Measurements from ENCODE around the gene NPM1. TPM values are rescaled to one million over a fixed set of nuclear protein-coding genes. Genes with fewer than 3 reads are reported as not detected.

Gene NPM1
- total and polyA plus RNA-seq, 2 of the 13 experiments (the other 11 are each of a cell fraction or from before 2014, with no cell fraction given) = 2,047 to 3,353 TPM

DNA sequence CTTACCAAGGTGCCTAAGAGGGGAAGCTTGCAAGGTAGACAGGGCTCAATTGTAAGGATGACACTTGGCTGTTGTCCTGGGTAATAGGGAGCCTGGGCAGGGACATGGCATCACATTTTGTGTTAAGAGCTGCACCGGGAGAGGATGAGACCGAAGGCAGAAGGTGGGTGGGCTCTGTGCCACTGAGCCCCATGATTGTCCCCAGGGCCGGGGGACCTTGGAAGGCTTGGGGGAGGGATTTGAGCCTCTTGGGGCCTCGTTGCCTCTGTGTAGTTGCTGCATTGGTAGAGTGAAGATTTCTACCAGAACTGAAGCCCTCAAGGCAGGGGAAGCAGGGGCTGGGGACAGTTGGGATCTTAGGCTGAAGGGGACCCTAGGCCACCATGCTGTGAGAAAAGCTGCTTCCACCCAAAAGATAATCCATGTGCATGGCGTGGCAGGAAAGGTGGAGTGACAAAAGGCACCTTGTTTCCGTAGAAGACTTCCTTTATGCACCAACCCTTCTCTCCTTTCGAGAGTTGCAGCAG is 43.7 kb downstream of the NPM1 start:
- Histone ChIP-seq H3K9me3 (ENCODE audit: low read length) (no peaks in the 10 kb centered on the region), H3K27me3 (ENCODE audit: control insufficient read depth in 1 of 2, insufficient read depth in 2 of 2, low read length in 2 of 2) (peaks cover 0 to 2% of the 10 kb centered on the region in 2 experiments; a peak in 2 of 5 replicates), H3K4me1 (ENCODE audit: insufficient read depth, low read length) (peaks cover 13% of the 10 kb centered on the region), H3K27ac (ENCODE audit: extremely low read length, insufficient read depth, low read length) (no peak overlapping the region), H3K4me3 (replicated peaks in 1 of 3; ENCODE audit: insufficient read depth in 1 of 3, low read depth in 2 of 3, low read length in 3 of 3) (no peak overlapping the region), H3K9ac (ENCODE audit: insufficient read depth, low read depth, low read length) (no peak overlapping the region), H3K4me2 (ENCODE audit: low read depth, low read length) (no peak overlapping the region), H3K79me2 (ENCODE audit: insufficient read depth, low read length) (no peaks in the 10 kb centered on the region), H4K20me1 (ENCODE audit: insufficient read depth, low read length) (no peaks in the 10 kb centered on the region), H3K36me3 (replicated peaks in 1 of 2; ENCODE audit: control insufficient read depth in 1 of 2, insufficient read depth in 2 of 2, low read length in 2 of 2) (no peaks in the 10 kb centered on the region), H2AFZ (ENCODE audit: low read length) (no peak overlapping the region)
- WGBS (ENCODE audit: low lambda C conversion rate) = 69% methylated on average over 7 of the region's 7 CpGs
- in situ Hi-C loops (cut with HindIII; ENCODE audit: extremely low pct_ligation_motif_present, low pct_unique_long_range_greater_than_20kb) (no loop called here), intact Hi-C loops (cut with micrococcal nuclease; ENCODE audit: unreplicated experiment) (no loop called here)
- no TSS peak for BruUV-seq (replicated peaks)
- ChIA-PET POLR2A (no interaction called here), CTCF (ENCODE audit: low intra/inter-chr PET ratio, low total read pairs) (no interaction called here)
- ATAC-seq (no peak), DNase-seq (ENCODE audit: low spot score) (no peak), FAIRE-seq (no peak)
- TF ChIP-seq, protein P1, sequence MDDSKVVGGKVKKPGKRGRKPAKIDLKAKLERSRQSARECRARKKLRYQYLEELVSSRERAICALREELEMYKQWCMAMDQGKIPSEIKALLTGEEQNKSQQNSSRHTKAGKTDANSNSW (CRISPR knock-in tag; IDR thresholded peaks at IDR 0.05; ENCODE audit: borderline replicate concordance) = no peak
- no peak for TF ChIP-seq ETV6 (CRISPR knock-in tag; conservative IDR thresholded peaks at IDR 0.05)
- no peak for TF ChIP-seq HMG20A (CRISPR knock-in tag; IDR thresholded peaks at IDR 0.05; ENCODE audit: borderline replicate concordance)
- TF ChIP-seq, protein P2, sequence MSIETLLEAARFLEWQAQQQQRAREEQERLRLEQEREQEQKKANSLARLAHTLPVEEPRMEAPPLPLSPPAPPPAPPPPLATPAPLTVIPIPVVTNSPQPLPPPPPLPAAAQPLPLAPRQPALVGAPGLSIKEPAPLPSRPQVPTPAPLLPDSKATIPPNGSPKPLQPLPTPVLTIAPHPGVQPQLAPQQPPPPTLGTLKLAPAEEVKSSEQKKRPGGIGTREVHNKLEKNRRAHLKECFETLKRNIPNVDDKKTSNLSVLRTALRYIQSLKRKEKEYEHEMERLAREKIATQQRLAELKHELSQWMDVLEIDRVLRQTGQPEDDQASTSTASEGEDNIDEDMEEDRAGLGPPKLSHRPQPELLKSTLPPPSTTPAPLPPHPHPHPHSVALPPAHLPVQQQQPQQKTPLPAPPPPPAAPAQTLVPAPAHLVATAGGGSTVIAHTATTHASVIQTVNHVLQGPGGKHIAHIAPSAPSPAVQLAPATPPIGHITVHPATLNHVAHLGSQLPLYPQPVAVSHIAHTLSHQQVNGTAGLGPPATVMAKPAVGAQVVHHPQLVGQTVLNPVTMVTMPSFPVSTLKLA (IDR thresholded peaks at IDR 0.05) = no peak
- TF ChIP-seq ATRX (CRISPR knock-in tag; IDR thresholded peaks at IDR 0.05; ENCODE audit: borderline replicate concordance) = no peak
- no peak for TF ChIP-seq NCOA2 (CRISPR knock-in tag; IDR thresholded peaks at IDR 0.05)
- no peak for TF ChIP-seq PRMT3 (CRISPR knock-in tag; IDR thresholded peaks at IDR 0.05; ENCODE audit: borderline replicate concordance, low read depth)
- TF ChIP-seq PLSCR1 (CRISPR knock-in tag; IDR thresholded peaks at IDR 0.05; ENCODE audit: borderline replicate concordance) = no peak
- TF ChIP-seq ZNF547 (CRISPR knock-in tag; IDR thresholded peaks at IDR 0.05) = no peak
- TF ChIP-seq SMAD1 (CRISPR knock-in tag; IDR thresholded peaks at IDR 0.05; ENCODE audit: borderline replicate concordance, low read depth) = no peak
- TF ChIP-seq KAT7 (CRISPR knock-in tag; IDR thresholded peaks at IDR 0.05; ENCODE audit: borderline replicate concordance) = no peak
- TF ChIP-seq ZNF563 (CRISPR knock-in tag; IDR thresholded peaks at IDR 0.05) = no peak
- TF ChIP-seq BORCS8-MEF2B (CRISPR knock-in tag; IDR thresholded peaks at IDR 0.05) = no peak
- TF ChIP-seq, protein P3, sequence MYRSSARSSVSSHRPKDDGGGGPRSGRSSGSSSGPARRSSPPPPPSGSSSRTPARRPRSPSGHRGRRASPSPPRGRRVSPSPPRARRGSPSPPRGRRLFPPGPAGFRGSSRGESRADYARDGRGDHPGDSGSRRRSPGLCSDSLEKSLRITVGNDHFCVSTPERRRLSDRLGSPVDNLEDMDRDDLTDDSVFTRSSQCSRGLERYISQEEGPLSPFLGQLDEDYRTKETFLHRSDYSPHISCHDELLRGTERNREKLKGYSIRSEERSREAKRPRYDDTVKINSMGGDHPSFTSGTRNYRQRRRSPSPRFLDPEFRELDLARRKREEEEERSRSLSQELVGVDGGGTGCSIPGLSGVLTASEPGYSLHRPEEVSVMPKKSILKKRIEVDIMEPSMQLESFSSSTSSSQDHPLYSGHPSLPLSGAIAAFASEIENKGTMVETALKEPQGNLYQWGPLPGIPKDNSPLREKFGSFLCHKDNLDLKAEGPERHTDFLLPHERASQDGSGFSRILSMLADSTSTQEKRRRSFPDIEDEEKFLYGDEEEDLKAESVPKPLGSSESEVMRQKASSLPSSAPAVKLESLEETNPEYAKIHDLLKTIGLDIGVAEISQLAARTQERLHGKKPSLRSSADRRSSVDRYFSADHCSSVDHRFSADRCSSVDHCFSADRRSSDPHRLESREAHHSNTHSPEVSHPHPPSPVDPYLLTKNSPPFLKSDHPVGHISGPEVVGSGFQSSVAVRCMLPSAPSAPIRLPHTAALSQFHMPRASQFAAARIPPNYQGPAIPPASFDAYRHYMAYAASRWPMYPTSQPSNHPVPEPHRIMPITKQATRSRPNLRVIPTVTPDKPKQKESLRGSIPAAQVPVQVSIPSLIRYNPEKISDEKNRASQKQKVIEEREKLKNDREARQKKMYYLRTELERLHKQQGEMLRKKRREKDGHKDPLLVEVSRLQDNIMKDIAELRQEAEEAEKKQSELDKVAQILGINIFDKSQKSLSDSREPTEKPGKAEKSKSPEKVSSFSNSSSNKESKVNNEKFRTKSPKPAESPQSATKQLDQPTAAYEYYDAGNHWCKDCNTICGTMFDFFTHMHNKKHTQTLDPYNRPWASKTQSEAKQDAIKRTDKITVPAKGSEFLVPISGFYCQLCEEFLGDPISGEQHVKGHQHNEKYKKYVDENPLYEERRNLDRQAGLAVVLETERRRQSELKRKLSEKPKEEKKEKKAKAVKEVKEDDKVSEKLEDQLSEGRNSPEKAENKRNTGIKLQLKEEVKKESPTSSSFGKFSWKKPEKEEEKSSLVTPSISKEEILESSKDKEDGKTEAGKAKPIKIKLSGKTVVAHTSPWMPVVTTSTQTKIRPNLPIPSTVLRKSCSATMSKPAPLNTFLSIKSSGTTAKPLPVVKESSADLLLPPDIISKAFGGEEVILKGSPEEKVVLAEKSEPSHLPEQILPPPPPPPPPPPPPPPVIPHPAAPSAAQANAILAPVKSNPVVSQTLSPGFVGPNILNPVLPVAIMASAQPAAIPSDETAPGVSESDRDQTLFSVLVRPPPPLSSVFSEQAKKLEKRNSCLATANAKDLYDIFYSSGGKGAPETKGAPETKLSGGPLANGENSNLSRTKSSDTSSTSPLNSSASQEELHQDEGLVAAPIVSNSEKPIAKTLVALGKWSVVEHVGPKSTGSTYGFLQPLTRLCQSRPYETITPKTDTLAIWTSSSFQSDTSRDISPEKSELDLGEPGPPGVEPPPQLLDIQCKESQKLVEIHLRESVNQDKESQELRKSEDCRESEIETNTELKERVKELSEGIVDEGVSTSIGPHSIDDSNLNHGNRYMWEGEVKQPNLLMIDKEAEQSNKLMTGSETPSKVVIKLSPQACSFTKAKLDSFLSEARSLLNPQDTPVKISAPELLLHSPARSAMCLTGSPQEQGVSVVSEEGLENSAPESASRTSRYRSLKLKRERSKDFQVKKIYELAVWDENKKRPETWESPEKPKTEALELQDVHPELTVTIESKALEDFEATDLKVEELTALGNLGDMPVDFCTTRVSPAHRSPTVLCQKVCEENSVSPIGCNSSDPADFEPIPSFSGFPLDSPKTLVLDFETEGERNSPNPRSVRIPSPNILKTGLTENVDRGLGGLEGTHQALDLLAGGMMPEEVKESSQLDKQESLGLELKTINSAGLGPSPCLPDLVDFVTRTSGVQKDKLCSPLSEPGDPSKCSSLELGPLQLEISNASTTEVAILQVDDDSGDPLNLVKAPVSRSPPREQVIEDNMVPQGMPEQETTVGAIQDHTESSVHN (CRISPR knock-in tag; IDR thresholded peaks at IDR 0.05) = no peak

All from HepG2 (cell line).